NCI-H2227 treated with DMSO at 0.1 percent for 48 hours (cell line): Measurements from ENCODE around the gene PPP1R17.

Experiments
- DNase-seq: peaks from one replicate; lab custom pipeline; 2025; lab: John Stamatoyannopoulos, UW

PPP1R17 gene

DNA sequence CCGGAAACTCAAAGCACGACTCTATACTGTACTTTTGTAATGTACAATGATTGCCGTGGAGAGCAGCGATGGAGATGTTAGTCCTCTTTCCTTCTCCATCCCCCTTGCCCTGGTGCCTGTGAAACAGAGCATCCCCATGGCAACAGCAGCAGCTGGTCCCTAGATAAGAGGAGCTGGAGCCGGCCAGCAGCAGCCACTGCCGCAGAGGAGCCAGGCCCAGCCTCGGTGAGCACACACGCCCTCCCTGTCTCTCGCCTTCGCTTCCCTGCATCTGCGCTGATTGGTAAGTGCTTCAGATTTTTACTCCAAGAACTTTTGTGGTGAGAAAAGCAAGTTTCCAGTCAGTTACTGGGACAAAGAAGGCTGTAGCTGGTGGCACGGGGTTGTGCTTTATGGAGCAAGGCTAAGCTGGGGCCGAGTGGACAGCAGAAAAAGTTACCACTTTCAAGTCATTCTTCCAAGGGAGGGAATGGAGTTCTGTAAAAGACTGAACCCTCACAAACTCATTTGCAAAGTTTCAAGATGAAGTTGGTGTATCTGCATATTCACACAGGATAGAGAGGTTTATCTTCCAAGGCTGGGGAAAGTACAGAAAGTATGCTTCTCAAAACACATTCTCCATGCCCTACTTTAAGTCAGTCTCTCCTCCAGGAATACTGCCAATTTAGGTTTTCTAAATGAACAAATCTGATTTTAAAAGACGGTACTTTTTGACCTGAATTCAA, at the start of gene PPP1R17:
Gene PPP1R17 (plus strand): TSS at position 192 of the 725 bp plus-strand sequence. CDS start 5,227 bp downstream, outside the sequence.
- DNase-seq = no peak

DNA sequence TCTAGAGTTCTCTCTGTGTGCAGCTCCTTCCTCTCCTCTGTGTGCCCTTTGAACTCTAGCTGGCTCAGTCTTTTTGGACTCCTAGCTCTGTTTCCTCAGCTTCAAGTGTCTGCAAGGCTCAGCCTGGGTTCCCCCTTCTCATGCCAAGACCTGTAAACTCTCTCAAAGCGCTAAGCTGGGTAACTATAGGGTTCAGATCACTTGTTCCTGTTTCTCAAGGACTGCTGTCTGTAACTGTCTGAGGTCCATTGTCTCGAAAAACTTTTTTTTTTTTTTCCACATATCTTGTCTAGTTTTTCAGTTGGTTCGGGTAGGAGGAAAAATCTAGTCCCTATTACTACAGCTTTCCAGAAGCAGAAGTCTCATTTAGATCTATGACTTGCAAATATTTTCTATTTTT, 46.6 kb upstream of the PPP1R17 start:
- DNase-seq = no peak

DNA sequence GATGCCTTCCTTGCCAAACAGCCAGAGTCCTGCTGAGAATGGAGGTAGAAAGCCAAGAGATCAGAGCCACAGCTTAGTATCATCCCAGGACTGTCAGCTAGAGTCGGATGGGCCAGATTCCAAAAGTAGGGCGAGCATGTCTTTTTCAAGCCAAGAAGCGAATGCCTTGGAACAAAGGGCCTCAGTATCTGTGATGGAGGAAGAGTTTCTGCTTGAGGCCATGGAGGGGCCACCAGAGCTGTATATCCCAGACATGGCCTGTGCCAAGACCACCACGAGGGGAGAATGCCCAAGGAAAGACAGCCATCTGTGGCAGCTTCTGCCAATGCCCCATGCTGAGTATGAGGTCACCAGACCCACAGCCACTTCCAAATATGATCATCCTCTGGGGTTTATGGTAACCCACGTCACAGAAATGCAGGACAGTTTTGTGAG, 44.3 kb upstream of the PPP1R17 start:
- DNase-seq = no peak

DNA sequence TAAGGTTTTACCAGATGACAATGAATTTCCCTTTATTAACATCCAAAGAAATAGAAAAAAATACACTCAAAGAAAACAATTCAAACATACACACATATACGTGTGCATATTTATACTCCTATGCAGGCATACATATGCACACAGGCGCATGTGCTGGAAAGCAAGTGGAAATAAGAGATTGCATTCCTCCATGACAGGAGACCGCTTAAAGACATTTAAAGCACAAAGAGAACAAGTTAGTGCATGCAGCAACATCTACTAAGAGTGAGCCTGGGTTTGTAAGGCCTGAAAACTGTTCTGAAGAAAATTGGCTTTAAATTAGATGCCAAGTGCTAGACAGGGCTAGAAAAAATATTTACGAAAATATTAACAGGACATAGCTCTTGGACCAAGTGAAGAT, 40.1 kb upstream of the PPP1R17 start:
- no peak for DNase-seq

DNA sequence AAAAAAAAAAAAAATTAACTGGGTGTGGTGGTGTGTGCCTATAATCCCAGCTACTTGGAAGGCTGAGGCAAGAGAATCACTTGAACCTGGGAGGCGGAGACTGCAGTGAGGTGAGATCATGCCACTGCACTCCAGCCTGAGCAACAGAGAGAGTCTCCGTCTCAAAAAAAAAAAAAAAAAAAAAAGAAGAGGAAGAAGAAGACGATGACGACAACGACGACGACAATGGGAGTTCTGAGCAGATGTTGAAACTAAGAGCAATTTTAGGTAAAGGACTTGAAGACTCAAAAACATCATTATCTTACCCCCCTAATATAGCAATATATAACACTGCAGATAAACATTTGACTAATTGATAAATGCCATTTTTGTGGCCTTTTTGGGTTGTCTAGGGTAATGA, 39.5 kb upstream of the PPP1R17 start:
- DNase-seq = no peak

DNA sequence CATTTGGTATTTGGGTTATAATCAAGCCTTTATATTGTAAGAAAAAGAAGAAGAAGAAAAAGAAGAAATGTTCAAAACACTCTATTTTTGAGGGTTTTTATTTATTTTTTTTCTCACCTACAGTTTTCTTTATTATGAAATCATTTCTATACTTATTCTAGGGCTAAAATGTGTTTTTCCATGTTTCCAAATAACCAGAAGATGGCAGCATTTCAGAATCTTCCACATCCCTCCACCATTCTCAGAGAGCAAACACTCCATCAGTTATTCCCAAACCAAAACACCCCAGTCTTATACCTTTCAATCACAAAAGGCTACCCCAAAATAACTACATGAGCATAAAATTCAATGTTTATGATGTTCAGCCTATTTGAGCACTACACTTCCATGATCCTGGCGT, 38.7 kb upstream of the PPP1R17 start:
- no peak for DNase-seq

DNA sequence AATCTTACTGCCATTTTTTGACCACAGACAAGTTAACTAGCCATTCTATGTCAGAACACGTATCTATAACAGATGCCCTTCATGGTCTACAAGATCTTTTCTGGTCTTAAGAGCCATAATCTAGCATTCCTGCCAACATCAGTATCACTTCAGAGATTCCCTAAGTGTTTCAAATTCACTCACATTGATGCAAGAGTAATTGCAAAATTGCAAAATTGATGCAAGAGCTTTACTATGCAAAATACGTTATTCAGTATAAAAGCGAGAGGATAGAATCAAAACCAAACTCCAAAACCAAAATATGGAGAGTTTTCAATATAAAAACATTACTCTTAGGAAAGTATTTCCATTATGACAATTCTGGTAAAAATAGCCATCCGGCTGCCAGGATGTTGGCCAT, 38.1 kb upstream of the PPP1R17 start:
- no peak for DNase-seq

DNA sequence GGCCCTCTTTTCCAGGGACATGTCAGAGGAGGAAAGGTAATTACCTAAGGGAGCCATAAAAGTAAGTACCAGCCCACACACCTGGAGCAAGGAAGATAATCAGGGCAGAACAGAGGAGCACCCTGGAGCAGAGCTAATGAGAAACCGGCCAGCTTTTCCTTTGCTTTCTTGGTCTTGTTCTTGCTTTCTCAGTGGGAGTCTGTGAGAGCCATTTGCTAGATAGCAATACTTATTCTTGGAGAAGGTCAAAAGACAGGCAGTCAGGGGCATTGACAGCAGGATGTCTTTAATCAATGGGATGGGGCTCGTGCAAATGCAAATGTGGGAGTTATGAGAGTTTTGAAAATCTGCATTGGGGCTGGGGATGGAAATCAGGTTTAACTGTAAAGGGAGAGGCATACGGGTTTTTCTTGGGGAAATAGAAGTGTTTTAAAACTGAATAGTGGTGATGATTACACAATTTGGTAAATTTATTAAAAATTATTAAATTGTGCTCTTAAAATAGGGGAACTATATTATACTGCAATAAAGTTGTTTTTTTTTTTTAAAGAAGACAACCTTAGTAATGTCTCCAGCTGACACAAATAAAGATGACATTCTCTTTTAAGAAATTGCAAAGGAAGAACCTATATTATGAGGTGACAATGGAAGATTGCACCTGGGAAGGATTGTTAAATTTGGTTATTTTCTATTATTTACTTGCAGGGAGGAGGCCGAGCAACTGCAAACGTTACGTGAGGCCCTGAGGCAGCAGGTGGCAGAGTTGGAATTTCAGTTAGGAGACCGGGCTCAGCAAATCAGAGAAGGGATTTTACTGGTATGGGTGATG, 35.6 kb upstream of the PPP1R17 start:
- no peak for DNase-seq

DNA sequence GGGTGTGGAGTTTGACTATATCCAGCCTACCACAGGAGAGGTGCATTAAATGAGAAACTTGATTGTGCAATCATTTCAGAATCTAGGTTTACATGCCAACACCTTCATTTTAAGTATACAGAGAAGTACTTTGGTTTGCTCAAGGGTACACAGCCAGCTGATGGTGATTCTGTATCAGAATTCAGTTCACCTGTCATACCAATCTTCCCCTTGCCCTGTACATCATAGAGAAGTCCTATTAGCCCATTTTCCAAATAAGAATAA, 35.0 kb upstream of the PPP1R17 start:
- no peak for DNase-seq

DNA sequence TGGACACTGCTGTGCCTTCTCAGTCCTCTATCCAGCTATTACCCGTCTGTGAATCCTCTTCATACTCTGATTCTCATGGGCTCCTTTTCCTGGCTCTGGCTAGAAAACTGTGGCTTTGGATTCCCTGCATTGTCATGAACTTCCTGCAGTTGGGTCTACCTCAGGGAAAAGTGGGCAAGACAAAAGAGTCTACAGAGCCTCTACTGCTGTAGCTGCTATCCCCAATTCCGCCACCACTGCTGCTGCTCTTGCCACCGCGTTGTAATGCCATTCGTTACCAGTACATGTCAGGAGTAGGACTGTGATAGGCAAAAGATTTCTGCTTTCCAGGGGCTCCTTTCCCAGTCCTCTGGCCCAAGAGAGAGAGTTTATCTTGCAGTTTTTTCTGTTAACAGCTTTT, 23.9 kb upstream of the PPP1R17 start:
- no peak for DNase-seq

DNA sequence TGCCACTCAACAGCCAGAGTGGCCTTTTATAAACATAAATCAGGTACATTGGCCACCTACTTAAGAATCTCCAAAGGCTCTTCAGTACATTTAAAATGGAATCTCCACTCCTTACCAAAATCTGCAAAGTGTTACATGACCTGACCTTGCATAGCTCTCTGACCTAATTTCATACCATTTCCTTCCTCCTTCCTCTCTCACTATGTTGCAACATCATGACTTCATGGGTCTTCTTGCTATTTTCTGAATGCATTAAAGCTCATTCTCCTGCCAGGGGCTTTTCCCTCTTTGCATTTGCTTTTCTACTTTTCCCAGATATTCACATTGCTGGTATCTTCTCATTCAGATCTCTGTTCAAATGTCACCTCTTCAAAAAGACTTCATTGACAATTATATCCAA, 22.1 kb upstream of the PPP1R17 start:
- no peak for DNase-seq

DNA sequence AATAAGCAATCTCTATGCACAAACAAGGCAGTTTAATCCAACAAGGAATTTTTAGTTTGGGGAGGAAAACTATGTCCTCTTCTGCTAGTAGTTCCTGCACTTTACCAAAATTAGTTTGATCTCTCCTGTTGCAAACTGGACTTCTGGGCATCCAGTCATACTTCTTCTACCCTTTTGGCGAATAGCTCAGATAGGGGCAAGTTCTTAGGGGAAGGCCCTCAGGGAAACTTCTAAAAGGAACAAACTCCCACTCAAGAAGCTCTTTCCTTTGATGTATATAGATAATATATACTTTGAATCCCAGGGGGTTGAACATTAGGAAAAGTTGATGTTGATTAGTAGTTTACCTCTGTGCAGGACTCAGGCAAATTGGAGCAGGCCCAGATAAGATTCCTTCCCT, 21.5 kb upstream of the PPP1R17 start:
- no peak for DNase-seq

DNA sequence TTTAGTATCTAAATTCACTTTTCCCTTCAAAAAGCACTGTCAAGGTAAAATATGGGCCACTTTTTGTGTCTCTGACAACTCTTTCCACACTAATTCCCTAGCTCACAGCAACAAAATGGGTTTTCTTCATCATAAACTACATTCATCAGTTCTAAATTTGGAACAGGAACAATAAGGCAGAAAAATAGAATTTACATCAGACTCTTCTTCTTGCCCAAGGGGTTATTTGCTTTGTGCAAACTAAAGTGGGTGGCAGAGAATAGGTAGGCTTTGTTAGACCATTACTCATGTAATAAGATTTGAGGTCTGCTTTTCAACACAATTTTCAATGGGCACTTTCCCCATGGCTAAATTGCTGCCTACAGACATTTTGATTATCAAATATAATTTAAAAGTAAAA, 17.6 kb upstream of the PPP1R17 start:
- DNase-seq = no peak

DNA sequence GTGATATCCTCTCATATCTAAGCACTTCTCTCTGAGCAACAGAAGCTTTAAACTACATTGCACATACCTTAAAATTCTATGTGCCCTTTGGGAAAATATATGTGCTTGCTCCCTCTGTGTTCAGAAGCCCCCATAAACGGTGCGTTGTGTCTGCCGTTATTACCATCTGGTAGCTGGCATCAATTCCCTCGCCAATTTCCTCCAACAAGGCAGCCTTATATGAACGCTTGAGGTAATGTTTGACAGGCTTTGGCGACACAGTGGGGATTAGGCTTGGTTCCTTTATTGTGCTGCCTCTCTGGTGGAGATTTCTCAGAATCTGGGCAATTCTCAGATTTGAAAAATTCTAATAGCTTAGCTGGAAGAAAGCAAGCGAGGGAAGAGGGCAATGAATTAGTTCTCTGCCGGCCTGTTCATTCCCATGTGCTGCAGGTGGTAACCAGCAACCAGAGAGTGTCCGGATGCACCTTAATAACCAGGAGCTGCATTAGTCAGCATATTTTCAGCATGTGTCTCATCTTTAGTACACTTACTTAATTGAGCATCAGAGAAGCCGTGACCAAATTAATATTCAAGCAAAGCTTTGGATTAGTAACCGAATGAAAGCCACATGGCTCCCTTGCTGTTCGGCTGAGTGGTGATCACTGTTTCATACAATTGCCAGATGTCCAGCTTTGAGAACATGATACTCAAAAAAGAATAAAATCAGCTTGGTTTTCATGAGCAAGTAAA, 7.3 kb upstream of the PPP1R17 start:
- DNase-seq = no peak

DNA sequence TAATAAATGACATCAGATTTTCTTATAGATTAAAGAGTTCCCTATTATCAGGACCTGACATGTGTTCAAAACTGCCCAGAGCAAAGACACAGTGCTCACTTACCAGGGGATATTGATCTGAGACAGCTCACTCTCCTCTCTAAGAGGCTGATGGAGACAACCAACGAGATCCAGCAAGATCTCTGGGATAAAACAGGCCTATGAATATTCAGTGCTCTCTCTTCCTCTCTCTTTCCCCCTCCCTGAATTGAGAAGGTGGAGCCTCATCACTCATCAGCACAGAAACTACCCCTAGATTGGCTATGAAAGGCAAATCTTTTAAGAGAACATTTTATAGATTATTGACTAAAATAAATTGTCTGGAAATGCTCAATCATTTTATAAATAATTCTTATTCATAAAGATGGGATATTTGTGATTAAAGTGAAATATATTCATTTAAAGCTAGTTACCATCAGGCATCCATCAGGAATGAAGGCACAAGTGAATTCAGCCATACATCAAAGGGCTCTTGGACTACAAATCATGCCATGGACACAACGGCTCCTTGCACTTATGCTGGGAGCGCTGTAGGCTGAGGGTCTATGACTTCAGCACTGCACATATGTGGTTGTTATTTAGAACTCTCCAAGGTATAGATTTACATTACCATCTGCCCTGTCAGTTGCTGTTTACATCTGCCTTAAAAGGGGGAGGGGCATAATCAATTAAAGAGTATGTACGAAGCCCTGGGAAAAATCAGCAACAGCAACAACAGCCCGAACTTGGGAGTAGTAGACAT, 3.4 kb upstream of the PPP1R17 start:
- no peak for DNase-seq

DNA sequence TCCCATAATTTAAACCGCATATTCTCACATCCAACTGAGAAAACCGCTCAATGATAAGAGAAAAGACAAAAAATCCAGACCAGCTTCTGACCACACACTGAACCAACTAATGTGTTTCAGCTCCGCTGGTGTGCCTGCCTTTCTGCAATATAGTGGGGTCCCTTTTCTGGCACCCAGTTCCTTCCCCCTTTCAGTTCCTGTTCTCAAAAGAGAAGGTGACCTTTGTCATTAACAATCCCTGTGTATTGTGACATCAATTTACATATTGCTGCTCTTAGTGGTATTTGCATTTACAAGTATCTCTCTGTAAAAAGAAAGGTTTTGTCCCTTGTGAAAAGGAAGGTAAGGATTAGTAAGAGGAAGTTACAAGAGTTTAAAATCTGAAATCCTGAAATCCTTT, 1.4 kb downstream of the PPP1R17 start:
- no peak for DNase-seq

DNA sequence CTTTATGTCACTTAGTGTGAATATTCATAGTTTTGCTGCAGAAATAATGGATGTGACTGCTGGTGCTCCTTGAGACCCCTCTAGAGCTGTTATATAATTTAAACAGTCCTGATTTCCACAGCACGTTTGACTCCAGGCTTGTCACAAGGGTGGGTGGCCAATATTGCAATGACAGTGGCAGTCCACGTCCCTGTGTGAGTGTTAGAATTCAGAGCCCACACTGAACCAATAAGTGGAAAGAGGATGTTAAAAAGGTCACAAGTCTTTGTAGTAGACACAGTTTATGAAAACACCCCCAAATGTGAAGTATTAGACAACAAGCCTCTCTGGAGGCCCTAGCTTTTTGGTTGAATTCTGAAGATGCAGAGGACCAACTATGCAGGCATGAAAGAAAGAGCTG, 2.0 kb downstream of the PPP1R17 start:
- no peak for DNase-seq

DNA sequence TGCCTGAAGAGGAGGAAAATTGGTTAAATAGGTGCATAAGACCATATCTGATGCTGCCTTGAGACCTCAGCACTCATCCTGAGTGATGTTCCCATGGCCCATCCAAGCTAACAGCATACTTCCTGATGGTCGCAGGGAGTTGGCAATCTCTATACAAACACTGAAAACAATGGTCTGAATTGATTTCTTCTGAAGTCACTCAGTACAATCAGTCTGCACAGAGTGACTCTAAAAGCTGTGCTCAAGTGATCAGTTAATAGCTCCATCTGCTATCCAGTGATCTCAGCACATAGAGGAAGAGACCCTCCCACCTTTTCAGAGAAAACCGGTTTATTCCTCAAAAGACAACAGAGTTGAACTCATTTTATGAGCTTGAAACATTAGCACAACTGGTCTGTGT, 3.9 kb downstream of the PPP1R17 start:
- DNase-seq = no peak

DNA sequence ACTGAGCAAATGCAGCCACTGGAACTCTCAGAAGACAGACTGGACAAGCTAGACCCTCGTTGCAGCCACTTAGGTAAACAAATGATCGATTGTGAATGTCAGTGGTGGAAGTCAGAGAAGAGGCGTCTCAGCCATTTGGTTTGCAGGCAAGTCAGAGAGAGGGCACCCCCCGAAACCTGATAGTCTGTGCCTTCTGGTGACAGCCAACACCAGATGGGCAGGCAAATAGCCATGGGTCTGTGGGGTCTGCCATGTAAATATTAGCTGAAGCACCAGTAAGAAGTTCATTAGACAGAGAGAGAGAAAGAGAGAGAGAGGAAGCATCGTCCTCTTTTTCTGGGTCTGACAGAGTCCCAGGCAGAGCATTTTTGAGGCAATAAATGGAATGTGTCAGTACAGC, 5.4 kb downstream of the PPP1R17 start:
- DNase-seq = no peak

DNA sequence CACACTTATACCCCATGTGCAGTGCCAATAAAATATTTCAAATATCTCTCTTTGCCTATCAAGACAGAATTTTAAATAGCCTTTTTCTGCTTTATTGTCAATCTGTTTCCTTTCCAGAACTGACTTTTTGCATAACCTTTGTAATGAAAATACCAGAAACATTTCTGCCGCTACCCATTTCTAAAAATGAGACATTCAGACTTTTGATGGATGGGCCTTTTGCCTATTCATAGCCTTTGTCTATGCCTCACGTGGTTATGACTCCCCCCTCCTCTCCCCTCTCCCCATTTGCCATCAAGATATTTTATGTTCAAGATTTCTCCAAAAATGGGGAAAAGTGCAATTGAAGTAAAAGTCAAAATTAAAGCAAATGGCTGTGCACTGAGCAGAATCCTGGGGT, 5.9 kb downstream of the PPP1R17 start:
- no peak for DNase-seq

DNA sequence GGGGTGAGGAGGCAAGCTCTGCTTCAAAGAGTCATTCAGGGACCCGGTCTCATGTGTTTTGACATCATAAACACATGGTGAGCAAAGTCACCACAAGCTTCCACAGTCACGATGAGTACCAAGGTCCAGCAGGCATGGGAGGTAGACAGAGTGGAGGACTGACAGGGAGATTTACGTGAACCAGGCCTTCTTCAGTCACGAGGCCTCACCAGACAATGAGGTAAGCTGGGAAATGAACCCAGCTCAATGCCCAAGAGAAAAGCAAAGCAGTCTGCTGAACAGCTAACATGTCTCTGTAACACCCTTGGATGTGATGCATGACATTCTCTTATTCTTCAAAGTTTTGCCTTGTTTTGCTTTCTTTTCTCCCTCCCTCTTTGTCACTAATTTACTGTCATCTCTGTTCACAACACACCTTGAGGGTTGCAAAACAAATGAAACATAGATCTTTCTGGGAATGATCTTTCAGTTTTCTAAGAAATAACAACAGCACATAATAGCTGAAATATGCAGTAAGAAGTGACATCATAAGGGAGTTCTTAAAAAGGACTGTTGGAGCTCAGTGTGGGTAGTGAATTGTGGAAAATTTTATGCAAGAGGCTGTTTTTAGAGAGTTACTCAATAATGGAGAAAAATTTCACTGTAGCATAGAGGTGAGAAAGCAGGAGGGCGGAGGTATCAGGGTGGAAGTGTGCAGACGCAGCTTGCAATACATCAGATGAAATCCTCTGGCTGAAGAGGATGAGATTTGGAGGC, 9.0 kb downstream of the PPP1R17 start:
- DNase-seq = no peak

DNA sequence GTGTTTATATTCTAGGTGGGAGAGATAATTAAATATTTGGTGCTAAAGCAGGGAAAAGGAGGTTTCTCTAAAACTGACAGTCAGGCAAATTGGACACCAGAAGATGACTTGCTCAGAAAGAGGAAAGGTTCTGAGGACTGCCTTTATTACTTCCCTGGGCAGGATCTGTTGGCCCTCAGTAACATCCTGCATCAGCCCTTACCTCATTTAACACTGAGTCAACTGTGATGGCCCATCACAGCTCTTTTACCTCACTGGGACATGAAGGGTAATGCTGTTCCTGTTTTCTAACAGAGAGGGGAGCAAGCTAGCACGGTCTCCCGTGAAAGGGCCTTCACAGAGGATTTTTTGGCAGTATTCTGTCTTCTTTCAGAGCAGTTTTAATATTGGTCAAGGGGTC, 12.0 kb downstream of the PPP1R17 start:
- DNase-seq = no peak
